ENCODE measurements around the gene ABCC6.
"Not testable (repeated sequence)": the region's sequence is repeated elsewhere in the genome, so short reads cannot be mapped to it uniquely, and the experiment has no call there.

Gene ABCC6

GRCh38 chr16:16112450-16113053 is 110.7 kb downstream of the ABCC6 start:
- DNase-seq (ENCODE audit: low read depth): no peak

GRCh38 chr16:16111639-16112038 is 111.7 kb downstream of the ABCC6 start:
- no peak for DNase-seq (ENCODE audit: low read depth)

DNA sequence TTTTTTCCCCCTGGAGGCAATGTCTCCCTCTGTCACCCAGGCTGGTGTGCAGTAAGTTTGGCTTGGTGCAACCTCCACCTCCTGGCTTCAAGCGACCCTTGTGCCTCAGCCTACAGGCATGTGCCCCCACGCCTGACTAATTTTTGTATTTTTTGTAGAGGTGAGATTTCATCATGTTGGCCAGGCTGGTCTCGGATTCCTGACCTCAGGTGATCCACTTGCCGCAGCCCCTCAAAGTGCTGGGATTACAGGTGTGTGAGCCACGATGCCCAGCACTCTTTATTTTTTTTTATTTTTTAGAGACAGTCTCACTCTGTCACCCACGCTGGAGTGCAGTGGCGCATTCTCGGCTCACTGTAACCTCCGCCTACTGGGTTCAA is 113.2 kb downstream of the ABCC6 start:
- no peak for DNase-seq (ENCODE audit: low read depth)

DNA sequence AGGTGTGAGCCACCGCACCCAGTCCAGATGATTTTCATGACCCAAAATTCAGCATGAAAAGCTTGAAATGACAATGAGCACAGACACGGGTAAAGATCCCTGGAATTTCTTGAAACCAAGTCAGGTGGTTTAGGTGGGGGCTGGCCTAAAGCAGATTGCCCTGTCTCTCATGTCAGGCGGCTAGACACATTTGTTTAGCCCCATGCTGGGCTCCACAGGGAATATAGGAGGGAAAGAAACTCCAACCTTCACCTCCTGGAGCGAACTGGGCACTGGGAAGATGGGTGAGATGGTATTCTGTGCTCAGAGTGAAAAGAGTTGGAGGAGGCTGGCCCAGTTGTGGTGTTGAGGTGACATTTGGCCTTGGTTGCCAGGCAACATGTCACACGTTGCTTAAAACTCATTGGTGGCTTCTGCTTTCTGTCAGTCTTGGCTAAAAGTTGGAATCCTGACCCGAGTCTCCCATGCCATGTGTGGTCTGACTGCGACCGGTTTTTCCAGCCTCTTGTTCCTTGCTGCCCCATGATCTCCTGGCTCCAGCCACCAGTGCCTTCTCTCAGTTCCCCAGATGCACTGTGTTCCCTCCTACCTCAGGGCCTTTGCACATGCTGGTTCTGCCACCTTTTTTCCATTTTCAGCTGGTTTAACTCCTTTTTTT is 113.7 kb downstream of the ABCC6 start:
- DNase-seq (ENCODE audit: low read depth): no peak

DNA sequence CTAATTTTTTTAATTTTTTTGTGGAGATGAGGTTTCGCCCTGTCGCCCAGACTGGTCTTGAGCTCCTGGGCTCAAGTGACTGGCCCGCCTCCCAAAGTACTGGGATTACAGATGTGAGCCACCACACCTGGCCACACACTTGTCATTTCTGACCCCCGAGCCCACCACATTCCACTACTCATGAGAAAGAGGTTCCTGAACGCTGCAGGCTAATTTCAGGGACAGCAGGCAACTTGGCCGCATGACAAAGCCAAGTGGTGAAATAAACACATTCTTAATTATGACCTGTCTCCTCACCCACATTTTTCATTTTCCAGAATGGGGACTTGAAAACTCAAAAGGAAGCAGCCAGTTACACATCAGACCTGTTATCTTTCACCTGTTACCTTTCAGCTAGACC is 114.5 kb downstream of the ABCC6 start:
- DNase-seq (ENCODE audit: low read depth): no peak

DNA sequence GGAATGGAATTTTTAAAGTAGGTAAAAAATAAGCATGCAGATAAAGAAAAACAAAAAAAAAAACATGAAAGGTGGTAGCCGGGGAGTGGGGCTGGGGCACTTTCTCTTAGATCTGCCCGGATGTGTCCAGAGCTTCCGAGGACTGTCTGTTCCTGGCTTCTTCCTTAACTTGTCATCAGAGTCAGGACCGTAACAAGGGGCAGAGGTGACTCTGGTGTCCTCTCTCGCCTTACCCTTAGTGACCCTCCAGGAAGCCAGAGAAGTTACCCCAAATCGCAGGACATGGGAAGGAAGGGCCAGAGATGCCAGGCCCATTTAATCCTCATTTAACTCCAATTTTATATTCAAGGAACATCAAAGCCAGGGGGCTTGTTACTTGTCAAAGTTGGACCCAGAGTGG is 115.5 kb downstream of the ABCC6 start:
- DNase-seq (ENCODE audit: low read depth): no peak

DNA sequence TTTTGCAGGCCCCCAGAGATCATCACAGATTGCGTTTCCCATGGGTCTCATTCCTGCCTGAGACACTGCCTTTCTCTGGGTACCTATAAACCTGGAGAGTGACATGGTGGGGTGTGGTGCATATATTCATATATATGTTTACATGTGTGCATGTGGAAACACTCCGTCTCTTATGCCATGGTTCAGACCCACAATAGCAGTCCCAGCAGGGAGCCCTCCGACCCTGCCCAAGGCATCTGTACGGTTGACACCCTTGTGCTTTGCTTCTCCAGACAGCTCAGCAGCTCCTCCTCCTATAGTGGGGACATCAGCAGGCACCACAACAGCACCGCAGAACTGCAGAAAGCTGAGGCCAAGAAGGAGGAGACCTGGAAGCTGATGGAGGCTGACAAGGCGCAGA is 116.8 kb downstream of the ABCC6 start:
- no peak for DNase-seq (ENCODE audit: low read depth)

- DNase-seq (ENCODE audit: low read depth): no peak
Measured at GRCh38 chr16:16105646-16106045, 117.6 kb downstream of the ABCC6 start.

DNA sequence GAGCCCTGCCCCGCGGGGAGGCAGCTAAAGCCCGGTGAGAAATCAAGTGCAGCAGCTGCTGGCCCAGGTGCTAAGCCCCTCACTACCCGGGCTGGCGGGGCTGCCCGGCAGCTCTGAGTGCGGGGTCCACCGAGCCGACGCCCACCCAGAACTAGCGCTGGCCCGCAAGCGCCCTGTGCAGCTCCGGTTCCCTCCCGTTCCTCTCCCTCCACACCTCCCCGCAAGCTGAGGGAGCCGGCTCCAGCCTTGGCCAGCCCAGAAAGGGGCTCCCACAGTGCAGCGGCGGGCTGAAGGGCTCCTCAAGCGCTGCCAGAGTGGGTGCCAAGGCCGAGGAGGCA is 118.5 kb downstream of the ABCC6 start:
- not testable (repeated sequence) for DNase-seq (ENCODE audit: low read depth)

DNA sequence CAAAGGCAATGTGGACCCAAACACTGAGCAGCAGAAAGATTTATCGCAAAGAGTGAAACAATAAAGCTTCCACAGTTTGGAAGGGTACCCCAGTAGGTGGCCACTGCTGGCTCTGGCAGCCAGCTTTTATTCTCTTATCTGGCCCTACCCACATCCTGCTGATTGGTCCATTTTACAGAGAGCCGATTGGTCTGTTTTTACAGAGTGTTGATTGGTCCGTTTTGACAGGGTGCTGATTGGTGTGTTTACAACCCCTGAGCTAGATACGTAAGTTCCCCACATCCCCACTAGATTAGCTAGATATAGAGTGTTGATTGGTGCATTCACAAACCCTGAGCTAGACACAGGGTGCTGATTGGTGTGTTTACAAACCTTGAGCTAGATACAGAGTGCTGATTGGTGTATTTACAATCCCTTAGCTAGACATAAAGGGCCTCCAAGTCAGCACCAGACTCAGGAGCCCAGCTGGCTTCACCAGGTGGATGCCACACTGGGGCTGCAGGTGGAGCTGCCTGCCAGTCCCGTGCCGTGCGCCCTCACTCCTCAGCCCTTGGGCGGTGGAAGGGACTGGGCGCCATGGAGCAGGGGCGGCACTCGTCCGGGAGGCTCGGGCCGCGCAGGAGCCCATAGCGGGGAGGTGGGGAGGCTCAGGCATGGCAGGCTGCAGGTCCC is 119.0 kb downstream of the ABCC6 start:
- not testable (repeated sequence) for DNase-seq (ENCODE audit: low read depth)

DNA sequence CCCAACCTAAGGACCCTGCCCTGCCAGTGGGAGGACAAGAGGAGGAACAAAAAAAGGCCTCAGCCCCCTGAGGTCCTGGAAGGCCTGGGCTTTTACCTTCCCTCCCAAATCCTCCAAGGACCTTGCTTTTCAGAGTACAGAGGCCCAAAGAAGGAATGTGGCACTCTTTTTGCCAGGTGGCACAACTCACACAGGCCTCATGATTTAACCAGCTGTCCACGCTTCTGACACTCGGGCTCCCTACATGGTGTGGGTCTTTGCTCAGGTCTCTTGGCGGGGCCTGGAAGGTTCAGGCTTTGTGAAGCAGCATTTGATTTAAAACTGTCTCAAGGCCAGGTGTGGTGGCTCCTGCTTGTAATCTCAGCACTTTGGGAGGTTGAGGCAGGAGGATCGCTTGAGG is 120.6 kb downstream of the ABCC6 start:
- DNase-seq (ENCODE audit: low read depth): no peak

GRCh38 chr16:16101585-16101984 is 121.7 kb downstream of the ABCC6 start:
- no peak for DNase-seq (ENCODE audit: low read depth)

DNA sequence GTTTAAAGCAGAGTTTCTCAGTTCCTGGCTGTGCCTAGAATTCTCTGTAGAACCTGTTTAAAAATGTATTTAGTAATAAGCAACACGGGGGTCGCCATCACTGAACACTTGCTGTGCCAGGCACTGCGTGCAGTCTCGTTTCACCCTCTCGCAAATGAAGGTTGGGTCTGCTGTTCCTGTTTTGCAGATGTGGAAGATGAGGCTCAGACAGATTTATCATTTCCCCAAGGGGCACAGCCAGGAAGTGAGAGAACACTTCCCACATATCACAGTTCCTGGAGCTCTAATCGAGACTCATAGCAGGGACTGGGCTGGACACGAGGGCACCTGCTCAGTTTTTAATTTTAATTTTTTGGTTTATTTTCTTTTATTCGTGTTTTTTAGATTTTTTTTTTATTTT is 122.7 kb downstream of the ABCC6 start:
- no peak for DNase-seq (ENCODE audit: low read depth)

- no peak for DNase-seq (ENCODE audit: low read depth)
Measured at GRCh38 chr16:16099320-16099719, 124.0 kb downstream of the ABCC6 start.

Data from GM04503 (cell line).